SIG-M5 (cell line): ENCODE measurements around the gene PIK3R2.
"Not testable (repeated sequence)": the region's sequence is repeated elsewhere in the genome, so short reads cannot be mapped to it uniquely, and the experiment has no call there.

Experiments used
- DNase-seq: peaks from one replicate; lab custom pipeline; 2025; lab: John Stamatoyannopoulos, UW

The PIK3R2 gene

DNA sequence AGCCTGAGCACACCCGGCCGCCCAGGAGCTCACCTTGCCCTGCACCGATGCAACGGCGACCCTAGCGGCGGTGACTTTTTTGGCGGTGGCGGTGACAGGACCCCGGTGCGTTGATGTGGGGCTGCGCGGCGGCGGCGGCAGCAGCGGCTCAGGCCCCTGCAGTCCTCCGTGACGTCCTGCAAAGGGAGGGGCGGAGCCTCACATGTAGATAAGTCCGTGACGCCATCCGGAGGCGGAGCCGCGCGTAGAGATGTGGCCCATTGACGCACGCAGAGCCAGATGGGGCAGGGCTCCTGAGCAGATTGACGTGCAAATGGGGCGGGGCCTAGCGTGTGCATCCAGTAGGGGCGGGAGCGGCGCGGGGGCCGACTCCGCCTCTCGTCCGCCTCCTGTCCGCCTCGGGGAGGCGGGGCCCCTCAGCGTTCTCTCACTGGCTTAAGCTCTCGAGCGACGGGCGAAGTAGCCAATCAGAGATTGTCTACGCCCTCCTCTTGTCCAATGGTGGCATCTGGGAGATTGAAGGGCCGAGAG is 51.0 kb downstream of the PIK3R2 start, which contains the start of gene RAB3A:
TSS of gene RAB3A (minus strand) at position 180 of the 531 bp plus-strand sequence. CDS start 1,302 bp downstream, outside the sequence.
- peak; percentile 92 for DNase-seq

DNA sequence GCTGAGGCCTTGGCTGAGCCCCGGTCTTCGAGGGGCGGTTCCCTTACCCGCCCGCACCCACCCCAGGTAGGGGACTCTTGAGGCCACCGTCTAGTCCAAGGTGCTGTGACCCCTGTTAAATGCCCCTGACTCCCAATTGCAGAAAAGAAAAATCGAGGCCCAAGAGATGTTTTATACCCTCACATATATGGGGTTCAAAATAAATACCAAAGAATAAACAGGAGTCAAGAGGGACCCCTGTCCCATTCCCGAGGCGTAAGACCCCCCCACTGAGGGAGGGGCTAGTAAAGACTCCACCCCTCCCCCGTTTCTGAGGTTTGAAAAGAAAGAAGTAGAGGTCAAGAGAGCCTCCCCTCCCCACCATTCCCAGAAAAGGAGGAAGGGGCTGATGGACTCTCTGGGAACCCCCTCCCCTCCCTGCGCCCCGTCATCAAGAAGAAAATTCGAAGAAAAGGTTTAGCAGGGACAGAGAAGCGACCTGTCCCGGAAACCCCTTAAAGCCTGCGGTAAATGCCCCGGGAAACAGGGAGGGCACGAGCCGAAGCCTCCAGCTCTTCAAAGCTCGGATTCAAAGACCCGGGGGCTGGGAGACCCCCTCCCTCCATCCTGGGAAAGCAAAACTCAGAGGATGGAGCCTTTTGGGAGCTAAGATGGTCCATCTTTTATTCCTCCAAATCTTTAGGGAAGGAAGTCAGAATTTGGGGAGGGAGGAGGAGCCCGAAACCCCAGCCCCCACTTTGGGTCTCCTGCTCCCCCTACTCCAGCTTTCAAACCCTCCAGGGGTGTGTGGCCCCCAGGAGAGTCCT is 51.6 kb downstream of the PIK3R2 start:
- DNase-seq: no peak

DNA sequence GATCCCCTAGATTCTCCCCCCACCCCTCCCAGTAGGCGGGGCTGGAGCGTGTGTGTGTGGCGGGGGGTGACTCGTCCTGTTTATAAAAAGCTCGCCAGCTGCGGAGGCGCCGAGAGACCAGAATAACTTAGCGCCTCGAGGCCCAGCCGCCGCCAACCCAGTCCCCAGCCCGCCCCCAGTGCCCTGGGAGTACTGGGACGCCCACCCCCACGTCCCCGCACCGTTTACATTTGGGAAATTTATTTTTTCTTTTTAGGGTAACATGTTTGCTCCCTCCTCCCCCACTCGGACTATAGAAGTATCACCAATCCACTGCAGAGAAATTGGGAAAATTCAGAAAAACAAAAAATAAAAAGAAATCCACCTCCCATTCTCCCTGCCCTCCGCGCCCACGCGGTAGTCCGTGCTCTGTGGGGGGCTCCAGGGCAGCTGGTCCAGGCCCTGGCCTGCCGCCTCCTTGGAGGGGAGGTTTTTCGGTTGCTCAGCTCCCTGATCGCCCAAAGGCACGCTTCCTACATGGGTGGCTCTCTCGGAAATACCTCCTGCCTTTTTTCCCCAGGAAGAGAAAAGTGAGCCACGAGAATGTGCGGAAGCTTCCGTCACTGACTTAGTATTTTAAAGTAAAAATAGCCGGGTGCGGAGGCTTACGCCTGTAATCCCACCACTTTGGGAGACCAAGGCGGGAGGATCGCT is 52.4 kb downstream of the PIK3R2 start:
- no peak for DNase-seq

DNA sequence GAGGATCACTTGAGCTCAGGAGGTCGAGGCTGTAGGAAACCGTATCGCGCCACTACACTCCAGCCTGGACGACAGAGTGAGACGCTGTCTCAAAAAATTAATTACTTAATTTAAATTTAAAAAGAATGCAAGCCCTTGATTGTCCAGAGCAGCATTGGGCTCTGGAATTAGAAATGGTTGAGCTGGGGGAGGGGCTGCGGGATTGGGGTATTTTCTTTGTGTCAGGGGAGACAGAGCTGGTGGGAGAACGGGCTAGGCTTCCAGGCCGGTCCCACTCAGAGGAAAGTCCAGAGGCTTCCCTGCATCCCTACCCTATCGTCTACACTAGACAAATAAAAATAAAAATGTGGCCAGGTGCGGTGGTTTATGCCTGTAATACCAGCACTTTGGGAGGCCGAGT is 53.1 kb downstream of the PIK3R2 start:
- DNase-seq: no peak

DNA sequence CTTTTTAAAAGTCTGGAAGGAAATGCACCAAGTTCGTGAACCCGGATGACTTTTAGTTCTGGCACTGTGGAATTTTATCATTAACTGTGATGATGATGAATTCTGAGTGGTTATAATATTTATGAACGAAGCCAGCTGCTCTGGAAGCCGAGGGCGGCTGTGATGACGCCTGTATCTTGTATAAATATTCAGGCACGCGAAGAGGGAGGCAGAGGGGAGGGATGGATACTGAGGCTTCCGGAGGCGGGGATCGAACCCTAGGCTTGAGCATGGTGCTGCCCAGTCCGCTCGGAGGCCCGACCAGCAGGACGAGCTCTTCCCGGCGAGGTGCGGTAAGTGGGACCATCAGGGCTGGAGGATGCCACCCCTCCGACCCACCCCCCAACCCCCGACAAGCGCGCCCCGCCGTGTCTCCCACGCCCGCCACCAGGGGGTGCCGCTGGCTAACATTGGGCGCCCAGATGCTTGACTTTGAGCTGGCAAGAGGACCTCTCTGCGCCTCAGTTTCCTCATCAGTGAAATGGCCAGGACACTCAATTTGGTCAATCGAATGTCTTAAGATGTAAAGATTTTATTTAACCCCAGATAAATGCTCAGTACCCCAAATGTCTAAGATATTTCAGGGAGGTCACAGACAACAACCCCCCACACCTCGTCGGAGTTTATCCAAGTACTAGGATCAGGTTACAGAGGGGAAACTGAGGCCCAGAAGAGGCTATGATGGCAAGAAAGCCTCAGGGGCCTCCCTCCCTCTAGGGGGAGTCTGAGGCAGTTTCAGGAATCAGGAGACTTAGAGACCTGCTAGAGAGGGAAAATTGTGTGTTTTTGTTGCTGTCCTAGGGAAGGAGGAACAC is 55.4 kb downstream of the PIK3R2 start:
- DNase-seq: no peak

DNA sequence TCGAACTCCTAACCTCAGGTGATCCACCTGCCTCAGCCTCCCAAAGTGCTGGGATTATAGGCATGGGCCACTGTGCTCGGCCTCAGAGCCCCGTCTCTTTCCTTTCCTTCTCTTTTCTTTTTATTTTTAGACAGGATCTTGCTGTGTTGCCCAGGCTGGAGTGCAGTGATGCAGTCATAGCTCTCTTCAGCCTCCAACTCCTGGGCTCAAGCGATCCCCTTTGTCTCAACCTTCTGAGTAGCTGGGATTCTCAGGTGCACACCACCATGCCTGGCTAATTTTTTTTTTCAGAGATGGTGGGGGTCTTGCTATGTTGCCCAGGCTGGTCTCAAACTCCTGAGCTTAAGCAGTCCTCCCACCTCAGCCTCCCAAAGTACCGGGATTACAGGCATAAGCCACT is 56.9 kb downstream of the PIK3R2 start:
- DNase-seq: not testable (repeated sequence)

DNA sequence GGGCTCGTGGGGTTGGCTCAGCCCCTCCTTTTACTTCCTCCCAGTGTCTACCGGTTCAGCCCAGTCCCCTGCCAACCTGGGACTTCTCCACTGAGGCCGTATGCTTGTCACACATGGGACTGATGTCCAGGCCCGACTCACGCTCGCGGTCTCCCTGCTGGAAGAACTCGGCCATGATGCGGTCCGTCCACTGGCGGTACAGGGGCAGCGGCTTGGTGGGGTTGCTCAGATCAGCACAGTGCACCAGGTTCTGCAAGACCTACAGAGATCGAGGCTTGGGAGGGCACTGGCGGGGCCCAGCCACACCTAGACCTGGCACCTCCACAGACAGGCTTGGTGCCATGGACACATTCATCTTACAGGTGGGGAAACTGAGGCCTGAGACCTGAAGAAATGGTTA is 58.7 kb downstream of the PIK3R2 start:
- DNase-seq: no peak

DNA sequence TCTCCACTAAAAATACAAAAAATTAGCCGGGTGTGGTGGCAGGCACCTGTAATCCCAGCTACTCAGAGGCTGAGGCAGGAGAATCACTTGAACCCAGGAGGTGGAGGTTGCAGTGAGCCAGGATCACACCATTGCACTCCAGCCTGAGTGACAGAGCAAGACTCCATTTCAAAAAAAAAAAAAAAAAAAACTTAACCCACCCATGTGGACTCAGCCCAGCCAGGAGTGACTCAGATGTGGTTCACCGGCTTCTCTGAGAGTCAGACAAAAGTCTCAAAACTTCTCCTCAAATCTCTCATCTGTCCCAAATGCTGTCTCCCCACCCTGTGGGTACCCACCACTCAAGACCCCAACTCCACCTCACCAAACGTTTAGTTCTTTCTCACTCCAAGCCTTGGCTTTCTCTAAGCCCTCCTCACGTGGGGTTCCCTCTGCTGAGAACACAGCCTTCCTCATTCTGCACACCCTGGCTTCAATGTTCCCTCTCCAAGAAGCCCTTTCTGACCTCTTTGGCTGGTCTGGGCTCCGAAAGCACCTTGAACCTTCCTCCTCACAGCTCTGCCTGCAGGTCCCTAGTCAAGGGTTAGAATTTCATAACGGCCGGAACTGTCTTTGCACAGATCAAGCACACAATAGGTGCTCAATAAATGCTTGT is 61.9 kb downstream of the PIK3R2 start:
- DNase-seq: no peak

DNA sequence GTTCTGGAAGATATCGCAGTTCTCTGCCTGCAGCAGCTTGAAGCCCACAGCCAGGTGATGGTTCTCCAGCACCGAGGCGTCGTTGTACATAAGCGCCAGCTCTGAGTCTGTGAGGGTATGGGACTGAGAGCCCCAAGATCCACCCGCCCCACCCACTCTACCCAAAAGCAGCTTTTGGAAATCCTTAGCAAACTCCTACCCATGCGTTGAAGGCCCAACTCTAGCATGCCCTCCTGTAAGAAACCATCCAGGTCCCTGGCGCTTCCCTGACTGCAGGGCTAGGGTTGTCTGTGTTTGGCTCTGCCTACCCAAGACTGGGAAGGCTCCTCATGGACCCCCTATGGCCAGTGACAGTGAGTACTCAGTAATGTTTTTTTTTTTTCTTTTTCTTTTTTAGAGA is 63.8 kb downstream of the PIK3R2 start:
- DNase-seq: no peak

DNA sequence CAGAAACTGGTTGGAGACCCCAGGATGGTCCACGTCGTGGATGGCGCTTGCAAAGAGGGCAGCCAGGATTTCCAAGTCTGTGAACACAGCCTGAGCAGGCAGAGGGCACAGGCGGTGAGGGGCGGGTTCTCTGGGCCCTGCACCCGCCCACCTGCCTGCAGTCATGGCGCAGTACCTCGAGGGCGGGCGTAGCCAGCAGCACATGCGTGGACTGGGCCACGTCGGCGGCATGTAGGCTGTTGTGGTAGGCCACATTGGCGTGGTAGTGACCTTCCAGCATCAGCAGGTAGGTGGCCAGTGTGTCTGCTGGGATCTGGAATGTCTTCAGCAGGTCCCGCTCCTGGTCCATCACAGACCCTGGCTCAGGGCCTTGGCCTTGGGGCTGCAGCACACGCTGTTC is 65.2 kb downstream of the PIK3R2 start:
- no peak for DNase-seq

DNA sequence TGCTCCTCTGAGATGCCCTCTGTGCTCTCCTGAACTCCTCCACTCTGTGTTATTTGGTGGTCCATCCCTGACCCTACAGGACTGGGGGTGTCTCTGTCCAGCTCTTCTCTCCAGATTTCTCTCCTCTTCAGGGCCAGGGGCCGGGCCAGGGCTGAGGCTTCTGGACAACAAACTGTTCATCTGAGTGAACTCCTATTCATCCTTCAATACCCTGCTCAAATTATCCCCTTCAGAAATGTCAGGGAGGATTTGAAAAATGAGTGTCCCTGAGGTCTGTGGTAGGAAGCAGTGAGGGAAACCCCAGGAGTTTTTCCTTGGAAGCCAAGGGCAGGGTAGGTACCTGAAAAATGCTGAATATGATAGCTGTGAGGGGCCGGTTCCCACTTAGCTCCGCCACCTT is 65.6 kb downstream of the PIK3R2 start:
- DNase-seq: no peak
